Activated T-cell treated with anti-CD3 and anti-CD28 coated beads, Interleukin-2, amount 50 U/mL, for 24 hours (primary cell): ENCODE results near the gene GAA.

ENCODE experiments used
- DNase-seq: peaks from one replicate; pipeline ENCODE4 v3.0.0-alpha.2; 2020
- H3K27ac Mint-ChIP-seq: 2 replicates; pipeline ENCODE4 v1.8.0; 2020; ENCODE audit warnings: mild to moderate bottlenecking, mixed read lengths
- H3K27me3 Mint-ChIP-seq: 2 replicates; pipeline ENCODE4 v1.8.0; 2020; ENCODE audit warnings: mixed read lengths
- H3K36me3 Mint-ChIP-seq: 2 replicates; pipeline ENCODE4 v1.8.0; 2020; ENCODE audit warnings: low read depth, mixed read lengths
- H3K4me1 Mint-ChIP-seq: 2 replicates; pipeline ENCODE4 v1.8.0; 2020; ENCODE audit warnings: low read depth, mixed read lengths
- H3K4me3 Mint-ChIP-seq: 2 replicates; pipeline ENCODE4 v1.8.0; 2020; ENCODE audit warnings: mild to moderate bottlenecking, moderate library complexity, mixed read lengths
- H3K9me3 Mint-ChIP-seq: 2 replicates; pipeline ENCODE4 v1.8.0; 2020; ENCODE audit warnings: mixed read lengths

The GAA gene

DNA sequence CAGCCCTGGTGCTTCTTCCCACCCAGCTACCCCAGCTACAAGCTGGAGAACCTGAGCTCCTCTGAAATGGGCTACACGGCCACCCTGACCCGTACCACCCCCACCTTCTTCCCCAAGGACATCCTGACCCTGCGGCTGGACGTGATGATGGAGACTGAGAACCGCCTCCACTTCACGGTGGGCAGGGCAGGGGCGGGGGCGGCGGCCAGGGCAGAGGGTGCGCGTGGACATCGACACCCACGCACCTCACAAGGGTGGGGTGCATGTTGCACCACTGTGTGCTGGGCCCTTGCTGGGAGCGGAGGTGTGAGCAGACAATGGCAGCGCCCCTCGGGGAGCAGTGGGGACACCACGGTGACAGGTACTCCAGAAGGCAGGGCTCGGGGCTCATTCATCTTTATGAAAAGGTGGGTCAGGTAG, 3.6 kb downstream of the GAA start:
- no peaks in the 10 kb centered on the region for H3K9me3 Mint-ChIP-seq
- H3K4me1 Mint-ChIP-seq: peaks cover 25% of the 10 kb centered on the region
- no peaks in the 10 kb centered on the region for H3K27me3 Mint-ChIP-seq
- H3K27ac Mint-ChIP-seq: no peak overlapping the region
- no peak for DNase-seq
- H3K4me3 Mint-ChIP-seq: no peak overlapping the region
- H3K36me3 Mint-ChIP-seq: peaks cover 15% of the 10 kb centered on the region

DNA sequence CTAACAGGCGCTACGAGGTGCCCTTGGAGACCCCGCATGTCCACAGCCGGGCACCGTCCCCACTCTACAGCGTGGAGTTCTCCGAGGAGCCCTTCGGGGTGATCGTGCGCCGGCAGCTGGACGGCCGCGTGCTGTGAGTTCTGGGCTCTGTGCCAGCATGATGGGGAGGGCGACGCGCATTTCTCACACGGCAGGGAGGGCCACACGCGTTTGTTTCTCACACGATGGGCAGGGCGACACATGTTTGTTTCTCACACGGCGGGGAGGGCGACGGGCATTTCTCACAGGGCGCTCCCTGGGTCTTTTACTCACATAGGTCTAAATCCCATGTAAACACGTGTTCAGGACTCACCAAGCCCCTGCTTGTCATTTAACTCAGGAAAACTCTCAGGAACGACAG, 4.4 kb downstream of the GAA start:
- H3K9me3 Mint-ChIP-seq: no peaks in the 10 kb centered on the region
- DNase-seq: no peak
- H3K4me3 Mint-ChIP-seq: no peak overlapping the region
- H3K4me1 Mint-ChIP-seq: peaks cover 17% of the 10 kb centered on the region
- no peaks in the 10 kb centered on the region for H3K27me3 Mint-ChIP-seq
- peaks cover 15% of the 10 kb centered on the region for H3K36me3 Mint-ChIP-seq
- no peak overlapping the region for H3K27ac Mint-ChIP-seq

DNA sequence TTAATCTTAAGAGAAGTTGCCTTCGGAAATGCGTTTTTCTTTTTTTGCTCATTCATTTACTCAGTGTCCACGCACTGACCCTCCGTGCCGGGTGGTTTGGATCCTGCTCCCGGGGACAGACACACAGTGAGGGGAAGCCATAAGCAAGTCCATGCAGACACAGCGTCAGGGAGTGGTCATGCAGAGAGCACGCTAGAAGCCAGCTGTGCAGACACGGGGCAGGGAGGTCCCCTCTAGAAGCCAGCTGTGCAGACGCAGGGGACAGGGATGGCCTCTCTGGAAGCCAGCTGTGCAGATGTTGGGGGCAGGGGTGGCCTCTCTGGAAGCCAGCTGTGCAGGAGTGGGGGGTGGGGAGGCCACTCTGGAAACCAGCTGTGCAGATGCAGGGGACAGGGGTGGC, 4.8 kb downstream of the GAA start:
- H3K36me3 Mint-ChIP-seq: peaks cover 15% of the 10 kb centered on the region
- no peak overlapping the region for H3K4me3 Mint-ChIP-seq
- H3K4me1 Mint-ChIP-seq: peaks cover 14% of the 10 kb centered on the region
- H3K9me3 Mint-ChIP-seq: no peaks in the 10 kb centered on the region
- no peak overlapping the region for H3K27ac Mint-ChIP-seq
- no peaks in the 10 kb centered on the region for H3K27me3 Mint-ChIP-seq
- DNase-seq: no peak

DNA sequence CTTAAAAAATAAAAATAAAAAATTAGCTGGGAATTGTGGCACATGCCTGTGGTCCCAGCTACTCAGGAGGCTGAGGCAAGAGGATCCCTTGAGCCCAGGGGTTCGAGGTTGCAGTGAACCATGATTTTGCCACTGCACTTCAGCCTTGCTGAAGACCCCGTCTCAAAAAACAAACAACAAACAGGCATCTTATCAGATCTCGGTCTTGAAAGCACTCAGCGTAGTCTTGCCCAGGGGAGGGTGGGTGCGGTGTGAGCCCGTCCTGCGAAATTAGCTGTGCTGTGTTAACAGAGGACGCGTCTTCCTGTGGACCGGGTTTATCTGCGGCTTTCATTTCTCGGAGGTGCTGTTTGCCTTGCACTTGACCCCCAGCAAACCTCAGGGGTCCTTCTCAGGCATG, 5.4 kb downstream of the GAA start:
- H3K36me3 Mint-ChIP-seq: peaks cover 12% of the 10 kb centered on the region
- H3K4me3 Mint-ChIP-seq: no peak overlapping the region
- no peaks in the 10 kb centered on the region for H3K27me3 Mint-ChIP-seq
- DNase-seq: no peak
- peaks cover 14% of the 10 kb centered on the region for H3K4me1 Mint-ChIP-seq
- no peak overlapping the region for H3K27ac Mint-ChIP-seq
- no peaks in the 10 kb centered on the region for H3K9me3 Mint-ChIP-seq

DNA sequence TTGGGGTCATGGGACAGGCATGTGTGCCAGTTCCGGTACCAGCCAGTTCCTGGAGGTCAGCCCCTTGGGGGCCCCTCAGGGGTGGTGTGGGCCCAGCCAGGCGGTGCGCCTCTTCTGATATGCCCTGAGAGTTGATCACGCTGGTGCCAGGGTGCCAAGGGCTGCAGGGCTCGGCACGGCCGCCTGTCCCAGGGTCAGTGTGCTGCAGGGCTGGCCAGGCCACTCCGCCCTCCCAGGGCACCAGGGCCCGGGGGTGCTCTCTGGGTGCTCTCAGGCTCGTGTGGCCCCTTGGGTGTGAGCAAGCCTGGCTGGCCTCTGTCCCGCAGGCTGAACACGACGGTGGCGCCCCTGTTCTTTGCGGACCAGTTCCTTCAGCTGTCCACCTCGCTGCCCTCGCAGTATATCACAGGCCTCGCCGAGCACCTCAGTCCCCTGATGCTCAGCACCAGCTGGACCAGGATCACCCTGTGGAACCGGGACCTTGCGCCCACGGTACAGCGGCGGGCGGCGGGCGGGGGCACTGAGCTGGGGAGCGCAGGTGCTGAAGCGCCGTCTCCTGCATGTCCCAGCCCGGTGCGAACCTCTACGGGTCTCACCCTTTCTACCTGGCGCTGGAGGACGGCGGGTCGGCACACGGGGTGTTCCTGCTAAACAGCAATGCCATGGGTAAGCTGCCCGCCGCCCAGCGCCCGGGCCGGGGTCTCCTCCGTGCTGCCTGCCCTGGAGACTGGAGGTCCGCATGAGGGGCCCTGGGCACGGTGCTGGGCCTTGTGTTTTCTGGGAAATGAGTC, 6.0 kb downstream of the GAA start:
- Mint-ChIP-seq H3K9me3 (no peaks in the 10 kb centered on the region), H3K36me3 (peaks cover 8% of the 10 kb centered on the region), H3K4me1 (peaks cover 8% of the 10 kb centered on the region), H3K27me3 (no peaks in the 10 kb centered on the region), H3K27ac (no peak overlapping the region), H3K4me3 (no peak overlapping the region)
- peak; percentile 24 for DNase-seq

DNA sequence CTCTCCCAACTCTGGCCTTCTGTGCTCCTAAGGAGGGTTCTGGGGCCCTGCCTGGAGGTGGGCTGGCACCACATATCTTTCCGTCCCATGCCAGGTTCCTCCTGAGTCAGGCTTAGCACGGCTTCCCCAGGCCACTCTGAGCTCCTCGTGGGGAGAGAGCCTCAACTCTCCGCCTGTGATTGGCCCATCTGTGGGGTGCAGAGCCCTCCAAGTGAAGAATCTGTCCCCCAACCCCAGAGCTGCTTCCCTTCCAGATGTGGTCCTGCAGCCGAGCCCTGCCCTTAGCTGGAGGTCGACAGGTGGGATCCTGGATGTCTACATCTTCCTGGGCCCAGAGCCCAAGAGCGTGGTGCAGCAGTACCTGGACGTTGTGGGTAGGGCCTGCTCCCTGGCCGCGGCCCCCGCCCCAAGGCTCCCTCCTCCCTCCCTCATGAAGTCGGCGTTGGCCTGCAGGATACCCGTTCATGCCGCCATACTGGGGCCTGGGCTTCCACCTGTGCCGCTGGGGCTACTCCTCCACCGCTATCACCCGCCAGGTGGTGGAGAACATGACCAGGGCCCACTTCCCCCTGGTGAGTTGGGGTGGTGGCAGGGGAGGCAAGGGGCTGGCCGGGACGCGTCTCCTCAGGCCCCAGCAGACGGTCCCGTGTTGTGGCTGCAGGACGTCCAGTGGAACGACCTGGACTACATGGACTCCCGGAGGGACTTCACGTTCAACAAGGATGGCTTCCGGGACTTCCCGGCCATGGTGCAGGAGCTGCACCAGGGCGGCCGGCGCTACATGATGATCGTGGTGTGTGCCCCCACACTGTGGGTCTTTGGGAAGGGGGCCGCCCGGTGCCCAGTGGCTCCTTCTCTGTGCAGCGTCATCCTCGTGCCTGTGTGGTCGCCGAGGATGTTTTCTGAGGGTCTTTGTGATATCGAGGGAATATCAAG, 6.9 kb downstream of the GAA start:
- Mint-ChIP-seq H3K4me3 (no peak overlapping the region), H3K9me3 (no peaks in the 10 kb centered on the region), H3K36me3 (peaks cover 8% of the 10 kb centered on the region), H3K27me3 (no peaks in the 10 kb centered on the region), H3K4me1 (peaks cover 2% of the 10 kb centered on the region), H3K27ac (no peak overlapping the region)
- DNase-seq: peak; percentile 16

DNA sequence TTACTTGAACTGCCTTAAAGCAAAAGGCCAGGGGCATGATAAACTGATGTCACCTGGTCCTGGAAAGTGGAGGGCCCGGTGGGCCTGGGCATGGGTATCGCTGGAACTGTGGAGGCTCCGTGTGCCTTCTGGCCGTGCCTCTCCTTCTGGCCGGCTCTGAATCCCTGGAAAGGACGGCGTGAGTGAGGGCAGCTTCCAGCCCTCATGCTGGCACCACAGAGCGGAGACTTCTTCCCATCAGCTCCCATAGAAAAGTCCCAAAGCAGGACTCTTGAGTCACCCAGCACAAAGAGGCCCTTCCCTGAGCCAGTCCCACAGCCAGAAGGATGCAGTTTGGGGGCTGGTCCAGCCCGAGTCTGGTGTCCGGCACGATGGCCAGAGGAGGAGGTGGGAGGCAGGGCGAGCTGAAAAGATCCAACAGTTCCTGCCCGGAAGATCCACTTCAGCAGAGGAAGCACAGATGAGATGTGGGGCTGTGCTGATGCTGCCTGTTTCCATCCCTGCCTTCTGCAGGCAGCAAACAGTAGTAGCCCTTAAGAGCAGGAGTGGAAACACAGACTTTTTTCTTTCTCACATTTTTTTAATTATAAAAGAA, 7.8 kb downstream of the GAA start:
- peak; percentile 5 for DNase-seq
- Mint-ChIP-seq H3K9me3 (no peaks in the 10 kb centered on the region), H3K4me3 (no peak overlapping the region), H3K27me3 (no peaks in the 10 kb centered on the region), H3K36me3 (peaks cover 8% of the 10 kb centered on the region), H3K4me1 (no peaks in the 10 kb centered on the region), H3K27ac (no peak overlapping the region)

DNA sequence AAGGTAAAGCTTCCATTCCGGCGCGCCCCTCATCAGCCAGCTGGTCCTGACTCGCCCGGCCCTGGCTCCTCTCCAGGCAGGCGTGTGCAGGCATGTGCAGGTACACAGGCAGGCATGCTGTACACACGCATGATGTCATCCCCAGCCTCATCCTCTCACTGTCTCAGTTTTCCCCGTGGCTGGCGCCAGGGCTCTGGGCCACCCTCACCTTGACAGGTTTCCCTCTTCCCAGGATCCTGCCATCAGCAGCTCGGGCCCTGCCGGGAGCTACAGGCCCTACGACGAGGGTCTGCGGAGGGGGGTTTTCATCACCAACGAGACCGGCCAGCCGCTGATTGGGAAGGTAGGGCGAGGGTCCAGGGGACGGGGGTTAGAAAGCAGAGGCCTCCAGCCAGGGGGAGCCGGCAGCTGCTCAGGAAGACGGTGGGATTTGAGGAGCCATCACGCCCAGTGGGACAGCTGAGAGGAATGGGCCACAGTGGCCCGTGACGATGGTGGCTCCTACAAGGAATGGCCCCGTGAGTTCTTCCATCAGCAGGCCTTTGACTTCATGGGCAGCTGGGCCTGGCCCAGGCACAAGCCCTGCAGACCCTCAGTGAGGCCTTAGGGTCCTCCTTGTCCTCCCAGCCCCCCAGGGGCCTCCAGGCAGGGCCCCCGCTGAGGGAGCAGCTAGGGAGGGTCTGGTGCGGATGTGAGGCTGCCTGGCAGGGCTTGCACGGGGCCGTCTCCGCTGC, 8.5 kb downstream of the GAA start:
- Mint-ChIP-seq H3K4me3 (no peak overlapping the region), H3K27me3 (no peaks in the 10 kb centered on the region), H3K36me3 (peaks cover 8% of the 10 kb centered on the region), H3K9me3 (no peaks in the 10 kb centered on the region), H3K4me1 (no peaks in the 10 kb centered on the region), H3K27ac (no peak overlapping the region)
- DNase-seq: peak; percentile 6

DNA sequence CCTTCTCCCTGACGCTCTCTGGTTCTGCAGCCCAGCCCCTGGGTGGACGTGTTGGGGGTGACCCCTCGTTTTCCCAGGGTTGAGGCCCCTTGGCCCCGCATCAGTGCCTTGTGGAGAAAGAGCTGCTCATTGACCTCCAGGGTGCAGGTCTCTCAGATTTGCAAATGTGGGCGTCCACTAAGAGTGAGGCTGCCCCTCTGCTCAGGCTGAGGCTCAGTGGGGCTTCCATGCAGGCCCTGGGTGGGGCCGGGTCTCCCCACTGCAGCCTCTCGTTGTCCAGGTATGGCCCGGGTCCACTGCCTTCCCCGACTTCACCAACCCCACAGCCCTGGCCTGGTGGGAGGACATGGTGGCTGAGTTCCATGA, 9.0 kb downstream of the GAA start:
- Mint-ChIP-seq H3K27me3 (no peaks in the 10 kb centered on the region), H3K36me3 (peaks cover 7% of the 10 kb centered on the region), H3K4me3 (no peak overlapping the region), H3K27ac (no peak overlapping the region), H3K9me3 (peaks cover 3% of the 10 kb centered on the region), H3K4me1 (no peaks in the 10 kb centered on the region)
- DNase-seq: peak; percentile 21

DNA sequence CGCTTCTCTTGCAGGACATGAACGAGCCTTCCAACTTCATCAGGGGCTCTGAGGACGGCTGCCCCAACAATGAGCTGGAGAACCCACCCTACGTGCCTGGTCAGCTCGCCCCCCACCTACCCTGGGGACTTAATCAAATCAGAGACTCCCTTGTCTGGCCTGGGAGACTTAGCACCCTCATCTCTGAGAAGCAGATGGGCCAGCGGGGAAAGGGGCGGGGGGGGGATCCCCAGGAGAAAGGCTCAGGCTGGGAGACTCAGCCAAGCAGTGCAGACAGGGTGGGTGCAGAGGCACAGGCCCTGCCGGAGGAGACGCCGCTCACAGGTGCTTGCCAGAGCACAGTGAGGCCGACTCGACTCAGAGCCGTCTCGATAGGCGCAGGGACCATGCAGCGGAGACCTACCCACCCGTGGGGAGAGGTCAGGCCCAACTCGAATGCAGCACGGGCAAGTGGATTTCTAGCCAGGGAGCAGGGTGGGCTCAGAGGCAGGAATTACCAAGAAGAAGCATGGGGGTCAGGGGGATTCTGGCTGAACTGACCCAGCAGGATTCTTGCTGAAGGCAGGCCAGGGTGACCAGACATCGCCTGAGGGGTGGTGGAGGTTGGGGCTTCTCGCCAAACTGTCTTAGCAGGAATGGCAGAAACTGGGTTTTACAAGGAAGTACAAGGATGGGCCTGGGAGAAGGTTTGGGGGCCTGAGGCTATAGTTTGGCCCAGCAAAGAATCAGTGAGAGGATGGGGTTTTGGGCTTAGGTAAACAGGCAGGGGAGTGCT, 9.7 kb downstream of the GAA start:
- H3K27ac Mint-ChIP-seq: no peak overlapping the region
- H3K4me1 Mint-ChIP-seq: no peaks in the 10 kb centered on the region
- H3K36me3 Mint-ChIP-seq: peaks cover 1% of the 10 kb centered on the region
- peaks cover 3% of the 10 kb centered on the region for H3K9me3 Mint-ChIP-seq
- H3K4me3 Mint-ChIP-seq: no peak overlapping the region
- no peaks in the 10 kb centered on the region for H3K27me3 Mint-ChIP-seq
- DNase-seq: peak; percentile 15

DNA sequence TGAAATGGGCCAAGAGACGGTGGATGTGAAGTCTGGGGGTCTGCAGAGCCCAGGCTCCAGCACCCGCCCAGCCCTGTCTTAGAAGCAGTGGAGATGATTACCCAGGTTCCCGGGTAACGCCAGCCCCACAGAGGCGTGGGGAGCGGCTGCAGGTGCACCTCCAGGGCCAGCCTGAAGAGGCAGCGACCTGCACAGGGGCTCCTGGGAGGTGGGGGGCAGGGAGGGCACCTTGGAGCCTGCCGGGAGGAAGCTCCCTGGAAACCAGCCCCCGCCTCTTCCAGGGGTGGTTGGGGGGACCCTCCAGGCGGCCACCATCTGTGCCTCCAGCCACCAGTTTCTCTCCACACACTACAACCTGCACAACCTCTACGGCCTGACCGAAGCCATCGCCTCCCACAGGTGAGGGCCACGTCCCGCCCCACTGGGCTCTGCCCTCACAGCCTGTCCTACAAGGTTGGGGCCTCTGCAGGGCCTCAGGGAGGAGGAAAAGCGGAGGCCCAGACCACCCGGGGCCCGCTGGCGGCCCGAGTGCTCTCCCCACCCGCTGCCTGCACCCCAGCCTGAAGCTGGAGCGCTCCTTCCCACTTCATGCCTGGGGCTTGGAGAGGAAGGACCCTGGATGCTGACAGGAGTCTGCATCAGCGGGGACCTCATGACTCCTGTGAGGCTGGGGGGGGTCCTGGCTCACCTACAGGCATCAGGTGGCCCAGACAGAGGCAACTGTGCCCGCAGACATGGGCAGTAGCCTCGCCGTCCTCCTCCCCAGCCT, 10.5 kb downstream of the GAA start:
- Mint-ChIP-seq H3K27me3 (no peaks in the 10 kb centered on the region), H3K4me3 (no peak overlapping the region), H3K9me3 (peaks cover 3% of the 10 kb centered on the region), H3K27ac (no peak overlapping the region), H3K36me3 (no peaks in the 10 kb centered on the region), H3K4me1 (no peaks in the 10 kb centered on the region)
- peak; percentile 16 for DNase-seq

DNA sequence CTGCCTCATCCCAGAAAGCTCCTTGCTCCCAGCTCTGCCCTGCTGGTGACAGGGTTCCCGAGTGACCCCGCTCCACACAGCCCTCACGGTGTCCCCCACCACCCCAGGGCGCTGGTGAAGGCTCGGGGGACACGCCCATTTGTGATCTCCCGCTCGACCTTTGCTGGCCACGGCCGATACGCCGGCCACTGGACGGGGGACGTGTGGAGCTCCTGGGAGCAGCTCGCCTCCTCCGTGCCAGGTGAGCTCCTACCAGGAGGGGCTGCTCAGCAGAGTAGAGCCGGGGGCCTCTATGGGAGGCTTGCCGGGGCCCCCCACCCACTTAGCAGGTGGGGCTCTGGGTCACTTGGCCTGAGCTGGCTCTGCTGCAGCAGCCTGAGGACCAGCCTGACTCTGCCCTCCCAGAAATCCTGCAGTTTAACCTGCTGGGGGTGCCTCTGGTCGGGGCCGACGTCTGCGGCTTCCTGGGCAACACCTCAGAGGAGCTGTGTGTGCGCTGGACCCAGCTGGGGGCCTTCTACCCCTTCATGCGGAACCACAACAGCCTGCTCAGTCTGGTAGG, 11.2 kb downstream of the GAA start:
- Mint-ChIP-seq H3K4me1 (no peaks in the 10 kb centered on the region), H3K9me3 (peaks cover 3% of the 10 kb centered on the region), H3K36me3 (no peaks in the 10 kb centered on the region), H3K4me3 (no peak overlapping the region), H3K27me3 (no peaks in the 10 kb centered on the region), H3K27ac (no peak overlapping the region)
- DNase-seq: no peak

DNA sequence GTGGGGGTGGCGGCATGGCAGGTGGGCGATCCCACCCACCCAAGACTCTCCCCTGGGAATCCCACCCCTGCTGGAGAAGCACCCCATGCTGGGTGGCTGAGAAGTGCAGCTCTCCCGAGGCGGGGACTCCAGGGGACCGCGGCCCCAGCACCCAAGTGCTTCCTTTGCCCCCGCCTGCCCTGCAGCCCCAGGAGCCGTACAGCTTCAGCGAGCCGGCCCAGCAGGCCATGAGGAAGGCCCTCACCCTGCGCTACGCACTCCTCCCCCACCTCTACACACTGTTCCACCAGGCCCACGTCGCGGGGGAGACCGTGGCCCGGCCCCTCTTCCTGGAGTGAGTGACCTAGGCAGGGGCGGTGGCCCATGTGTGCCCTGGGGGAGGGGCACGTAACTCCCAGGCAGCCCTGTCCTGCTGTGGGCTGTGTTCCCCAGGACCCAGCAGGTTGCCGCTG, 11.7 kb downstream of the GAA start:
- Mint-ChIP-seq H3K36me3 (no peaks in the 10 kb centered on the region), H3K4me1 (no peaks in the 10 kb centered on the region), H3K4me3 (no peak overlapping the region), H3K27me3 (no peaks in the 10 kb centered on the region), H3K27ac (no peak overlapping the region), H3K9me3 (peaks cover 3% of the 10 kb centered on the region)
- no peak for DNase-seq
